Fibroblast of lung (primary cell): ENCODE measurements around the gene CDC16.

Experiments used
- EZH2 ChIP-seq: IDR thresholded peaks from 2 replicates; pipeline ENCODE4 v1.5.1; 2012; ENCODE audit warnings: low read length, control low read depth, mild to moderate bottlenecking; ENCODE audit errors: missing control alignments
- TF ChIP-seq, protein P1 (sequence below), 2 donors: IDR thresholded peaks in 1 of 2; conservative IDR thresholded peaks in 1 of 2; 1 replicate in 1 of 2; 2 replicates in 1 of 2; pipeline ENCODE4 v1.5.1; 2011 to 2012; ENCODE audit warnings: low read length in 2 of 2, control low read depth in 1 of 2, inconsistent platforms in 1 of 2, low read depth in 1 of 2, mild to moderate bottlenecking in 1 of 2

DNA sequence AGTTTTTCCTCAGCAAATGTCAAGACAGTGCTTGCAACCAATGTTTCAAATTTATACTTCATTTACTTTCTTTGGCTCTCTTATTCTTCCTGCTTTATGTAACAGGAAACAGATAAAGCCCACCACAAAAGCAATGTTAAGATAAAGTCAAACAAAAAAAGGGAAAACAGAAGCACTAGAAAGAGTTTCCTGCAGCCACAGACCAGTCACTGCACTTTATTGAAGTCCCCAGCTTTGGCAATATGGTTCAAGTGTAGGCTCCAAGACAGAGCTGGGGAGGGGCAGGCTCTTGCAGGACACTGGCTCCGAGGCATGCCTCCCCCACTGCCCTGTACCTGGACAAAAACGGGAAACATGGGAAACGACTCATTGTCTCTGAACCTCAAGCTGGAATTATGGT is 15.3 kb upstream of the CDC16 start:
- TF ChIP-seq, protein P1, sequence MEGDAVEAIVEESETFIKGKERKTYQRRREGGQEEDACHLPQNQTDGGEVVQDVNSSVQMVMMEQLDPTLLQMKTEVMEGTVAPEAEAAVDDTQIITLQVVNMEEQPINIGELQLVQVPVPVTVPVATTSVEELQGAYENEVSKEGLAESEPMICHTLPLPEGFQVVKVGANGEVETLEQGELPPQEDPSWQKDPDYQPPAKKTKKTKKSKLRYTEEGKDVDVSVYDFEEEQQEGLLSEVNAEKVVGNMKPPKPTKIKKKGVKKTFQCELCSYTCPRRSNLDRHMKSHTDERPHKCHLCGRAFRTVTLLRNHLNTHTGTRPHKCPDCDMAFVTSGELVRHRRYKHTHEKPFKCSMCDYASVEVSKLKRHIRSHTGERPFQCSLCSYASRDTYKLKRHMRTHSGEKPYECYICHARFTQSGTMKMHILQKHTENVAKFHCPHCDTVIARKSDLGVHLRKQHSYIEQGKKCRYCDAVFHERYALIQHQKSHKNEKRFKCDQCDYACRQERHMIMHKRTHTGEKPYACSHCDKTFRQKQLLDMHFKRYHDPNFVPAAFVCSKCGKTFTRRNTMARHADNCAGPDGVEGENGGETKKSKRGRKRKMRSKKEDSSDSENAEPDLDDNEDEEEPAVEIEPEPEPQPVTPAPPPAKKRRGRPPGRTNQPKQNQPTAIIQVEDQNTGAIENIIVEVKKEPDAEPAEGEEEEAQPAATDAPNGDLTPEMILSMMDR (conservative IDR thresholded peaks at IDR 0.05 in 1 of 2, IDR thresholded peaks at IDR 0.05 in 1 of 2; ENCODE audit: low read depth in 1 of 2, low read length in 2 of 2), result no peak
- no peak for TF ChIP-seq EZH2
